ENCODE measurements around the gene LRRK1.

Gene LRRK1

GRCh38 chr15:100881573-100882336, 37.4 kb upstream of the LRRK1 start:
- no peak for DNase-seq (ENCODE audit: low spot score in 2 of 2)
- Histone ChIP-seq H3K36me3 (replicated peaks) (no peaks in the 10 kb centered on the region), H3K9me3 (no peaks in the 10 kb centered on the region), H3K4me1 (peaks cover 7% of the 10 kb centered on the region; the same call in 1 of the 2 replicates), H3K27me3 (ENCODE audit: low read depth) (no peaks in the 10 kb centered on the region), H3K4me3 (no peak overlapping the region)
- in situ Hi-C loops (cut with MboI; ENCODE audit: low sequenced_read_pairs): no loop called here

GRCh38 chr15:100885116-100885515, 34.0 kb upstream of the LRRK1 start:
- Histone ChIP-seq H3K4me3 (no peak overlapping the region), H3K36me3 (replicated peaks) (no peaks in the 10 kb centered on the region)

GRCh38 chr15:100885811-100886210, 33.3 kb upstream of the LRRK1 start:
- no peaks in the 10 kb centered on the region for H3K27me3 ChIP-seq (ENCODE audit: low read depth)
- H3K9me3 ChIP-seq: no peaks in the 10 kb centered on the region
- in situ Hi-C loops (cut with MboI; ENCODE audit: low sequenced_read_pairs): no loop called here
- H3K36me3 ChIP-seq (replicated peaks): no peaks in the 10 kb centered on the region
- no peaks in the 10 kb centered on the region for H3K4me1 ChIP-seq
- no peak overlapping the region for H3K4me3 ChIP-seq
- peak in 1 of 2 experiments; percentile 23 for DNase-seq (ENCODE audit: low spot score in 2 of 2)

More at GRCh38 chr15:100885116-100885515, 34.0 kb upstream of the LRRK1 start:
- Histone ChIP-seq H3K27me3 (ENCODE audit: low read depth) (no peaks in the 10 kb centered on the region), H3K9me3 (no peaks in the 10 kb centered on the region), H3K4me1 (no peaks in the 10 kb centered on the region)
- in situ Hi-C loops (cut with MboI; ENCODE audit: low sequenced_read_pairs): no loop called here
- DNase-seq (ENCODE audit: low spot score in 2 of 2): no peak

GRCh38 chr15:100887211-100887913, 31.8 kb upstream of the LRRK1 start:
- H3K36me3 ChIP-seq (replicated peaks): no peaks in the 10 kb centered on the region
- H3K4me3 ChIP-seq: no peak overlapping the region
- no peaks in the 10 kb centered on the region for H3K9me3 ChIP-seq
- in situ Hi-C loops (cut with MboI; ENCODE audit: low sequenced_read_pairs): no loop called here
- H3K4me1 ChIP-seq: no peaks in the 10 kb centered on the region
- no peaks in the 10 kb centered on the region for H3K27me3 ChIP-seq (ENCODE audit: low read depth)
- no peak for DNase-seq (ENCODE audit: low spot score in 2 of 2)

GRCh38 chr15:100889385-100890050, 29.6 kb upstream of the LRRK1 start:
- H3K4me3 ChIP-seq: no peak overlapping the region
- no peak for DNase-seq (ENCODE audit: low spot score in 2 of 2)
- no peaks in the 10 kb centered on the region for H3K27me3 ChIP-seq (ENCODE audit: low read depth)
- in situ Hi-C loops (cut with MboI; ENCODE audit: low sequenced_read_pairs): no loop called here
- no peaks in the 10 kb centered on the region for H3K36me3 ChIP-seq (replicated peaks)
- H3K4me1 ChIP-seq: no peaks in the 10 kb centered on the region
- H3K9me3 ChIP-seq: no peaks in the 10 kb centered on the region

GRCh38 chr15:100890051-100890720, 29.0 kb upstream of the LRRK1 start:
- no peaks in the 10 kb centered on the region for H3K27me3 ChIP-seq (ENCODE audit: low read depth)
- no peak for DNase-seq (ENCODE audit: low spot score in 2 of 2)
- H3K4me3 ChIP-seq: no peak overlapping the region
- H3K4me1 ChIP-seq: no peaks in the 10 kb centered on the region
- no peaks in the 10 kb centered on the region for H3K9me3 ChIP-seq
- H3K36me3 ChIP-seq (replicated peaks): no peaks in the 10 kb centered on the region
- in situ Hi-C loops (cut with MboI; ENCODE audit: low sequenced_read_pairs): no loop called here

- no peaks in the 10 kb centered on the region for H3K36me3 ChIP-seq (replicated peaks)
- no peaks in the 10 kb centered on the region for H3K27me3 ChIP-seq (ENCODE audit: low read depth)
- DNase-seq (ENCODE audit: low spot score in 2 of 2): no peak
- no peaks in the 10 kb centered on the region for H3K9me3 ChIP-seq
- H3K4me3 ChIP-seq: no peak overlapping the region
- no peaks in the 10 kb centered on the region for H3K4me1 ChIP-seq
- in situ Hi-C loops (cut with MboI; ENCODE audit: low sequenced_read_pairs): no loop called here
Measured at GRCh38 chr15:100890850-100891249, 28.3 kb upstream of the LRRK1 start.

GRCh38 chr15:100891307-100892012, 27.7 kb upstream of the LRRK1 start:
- DNase-seq (ENCODE audit: low spot score in 2 of 2): no peak
- H3K9me3 ChIP-seq: no peaks in the 10 kb centered on the region

GRCh38 chr15:100892013-100892355, 27.2 kb upstream of the LRRK1 start:
- Histone ChIP-seq H3K4me1 (no peaks in the 10 kb centered on the region), H3K27me3 (ENCODE audit: low read depth) (no peaks in the 10 kb centered on the region), H3K9me3 (no peaks in the 10 kb centered on the region), H3K4me3 (no peak overlapping the region), H3K36me3 (replicated peaks) (no peaks in the 10 kb centered on the region)
- DNase-seq (ENCODE audit: low spot score in 2 of 2): no peak
- in situ Hi-C loops (cut with MboI; ENCODE audit: low sequenced_read_pairs): no loop called here

More at GRCh38 chr15:100891307-100892012, 27.7 kb upstream of the LRRK1 start:
- H3K27me3 ChIP-seq (ENCODE audit: low read depth): no peaks in the 10 kb centered on the region
- no peaks in the 10 kb centered on the region for H3K4me1 ChIP-seq
- in situ Hi-C loops (cut with MboI; ENCODE audit: low sequenced_read_pairs): no loop called here
- H3K4me3 ChIP-seq: no peak overlapping the region
- H3K36me3 ChIP-seq (replicated peaks): no peaks in the 10 kb centered on the region

- in situ Hi-C loops (cut with MboI; ENCODE audit: low sequenced_read_pairs): no loop called here
- Histone ChIP-seq H3K36me3 (replicated peaks) (no peaks in the 10 kb centered on the region), H3K4me3 (no peak overlapping the region)
Measured at GRCh38 chr15:100893261-100893963, 25.7 kb upstream of the LRRK1 start.

GRCh38 chr15:100893964-100894295, 25.2 kb upstream of the LRRK1 start:
- Histone ChIP-seq H3K36me3 (replicated peaks) (no peaks in the 10 kb centered on the region), H3K4me3 (no peak overlapping the region), H3K4me1 (no peaks in the 10 kb centered on the region), H3K27me3 (ENCODE audit: low read depth) (no peaks in the 10 kb centered on the region), H3K9me3 (no peaks in the 10 kb centered on the region)
- in situ Hi-C loops (cut with MboI; ENCODE audit: low sequenced_read_pairs): no loop called here
- no peak for DNase-seq (ENCODE audit: low spot score in 2 of 2)

More at GRCh38 chr15:100893261-100893963, 25.7 kb upstream of the LRRK1 start:
- H3K27me3 ChIP-seq (ENCODE audit: low read depth): no peaks in the 10 kb centered on the region
- no peaks in the 10 kb centered on the region for H3K9me3 ChIP-seq
- DNase-seq (ENCODE audit: low spot score in 2 of 2): no peak
- no peaks in the 10 kb centered on the region for H3K4me1 ChIP-seq

GRCh38 chr15:100895721-100896120, 23.4 kb upstream of the LRRK1 start:
- Histone ChIP-seq H3K27me3 (ENCODE audit: low read depth) (no peaks in the 10 kb centered on the region), H3K36me3 (replicated peaks) (no peaks in the 10 kb centered on the region), H3K4me3 (no peak overlapping the region), H3K4me1 (no peaks in the 10 kb centered on the region), H3K9me3 (no peaks in the 10 kb centered on the region)
- in situ Hi-C loops (cut with MboI; ENCODE audit: low sequenced_read_pairs): no loop called here
- no peak for DNase-seq (ENCODE audit: low spot score in 2 of 2)

All from HAP-1 (cell line).